Islet of Langerhans (tissue), 1 donor: ENCODE data around the gene FLII.
"Not testable (repeated sequence)": the region's sequence is repeated elsewhere in the genome, so short reads cannot be mapped to it uniquely, and the experiment has no call there.

Experiments
- FAIRE-seq: peaks from one replicate; lab custom pipeline; 2011; peaks lifted over from hg19 to GRCh38; lab: Jason Lieb, UNC

FLII gene

GRCh38 chr17:18217412-18218015 is 41.0 kb downstream of the FLII start:
- FAIRE-seq: no peak

GRCh38 chr17:18216906-18217305 is 41.6 kb downstream of the FLII start:
- not testable (repeated sequence) for FAIRE-seq

GRCh38 chr17:18213666-18214270 is 44.8 kb downstream of the FLII start:
- no peak for FAIRE-seq

GRCh38 chr17:18208092-18208491 is 50.4 kb downstream of the FLII start:
- no peak for FAIRE-seq

- FAIRE-seq: no peak
Measured at GRCh38 chr17:18206962-18207361, 51.6 kb downstream of the FLII start.

- FAIRE-seq: no peak
Measured at GRCh38 chr17:18205861-18206260, 52.7 kb downstream of the FLII start.

- FAIRE-seq: no peak
Measured at GRCh38 chr17:18203308-18203707, 55.2 kb downstream of the FLII start.

GRCh38 chr17:18201108-18201507 is 57.4 kb downstream of the FLII start:
- FAIRE-seq: no peak

GRCh38 chr17:18198530-18198929 is 60.0 kb downstream of the FLII start:
- FAIRE-seq: no peak

GRCh38 chr17:18197535-18198194 is 60.9 kb downstream of the FLII start:
- FAIRE-seq: no peak

- no peak for FAIRE-seq
Measured at GRCh38 chr17:18195246-18195645, 63.3 kb downstream of the FLII start.
